OCI-LY3 (cell line): Measurements from ENCODE around the gene ZDHHC17.
A peak's percentile ranks its signal among the peaks of the same experiment; 100 is the strongest.

Experiments used
- H2AFZ ChIP-seq: fragments of 200-600, 300-600 bp; shearing (Covaris generic); 2 replicates; pipeline ENCODE4 v1.6.0; 2014; ENCODE audit warnings: antibody characterized with exemption, low read depth, low read length
- H3K27ac ChIP-seq: fragments of 200-600, 300-600 bp; sonication (generic); 2 replicates; pipeline ENCODE4 v1.5.1; 2014; ENCODE audit warnings: mild to moderate bottlenecking, low read length, moderate library complexity, mixed read lengths
- H3K27me3 ChIP-seq: fragments of 200-600, 300-600 bp; sonication (generic); 2 replicates; pipeline ENCODE4 v1.6.1; 2014; ENCODE audit warnings: low read depth, low read length, mixed read lengths
- H3K36me3 ChIP-seq: fragments of 200-600, 300-600 bp; sonication (generic); replicated peaks from 2 replicates; pipeline ENCODE3; 2014; ENCODE audit warnings: low read depth, low read length, mixed read lengths
- H3K4me1 ChIP-seq: fragments of 300-600, 200-600 bp; sonication (generic); 2 replicates; pipeline ENCODE4 v1.6.1; 2014; ENCODE audit warnings: low read length, mixed read lengths
- H3K4me2 ChIP-seq: fragments of 200-600, 300-600 bp; sonication (generic); 2 replicates; pipeline ENCODE4 v1.6.1; 2014; ENCODE audit warnings: low read length, mixed read lengths
- H3K4me3 ChIP-seq: fragments of 300-600, 200-600 bp; sonication (generic); 2 replicates; pipeline ENCODE4 v1.5.1; 2014; ENCODE audit warnings: antibody characterized with exemption, mild to moderate bottlenecking, low read length, moderate library complexity
- H3K79me2 ChIP-seq: fragments of 300-600, 200-600 bp; shearing (Covaris generic); 2 replicates; pipeline ENCODE4 v1.6.1; 2014; ENCODE audit warnings: mild to moderate bottlenecking, low read length, mixed read lengths
- H3K9ac ChIP-seq: fragments of 300-600, 200-600 bp; shearing (Covaris generic); 2 replicates; pipeline ENCODE4 v1.6.0; 2014; ENCODE audit warnings: mild to moderate bottlenecking, low read length, moderate library complexity
- H3K9me3 ChIP-seq: fragments of 200-600, 300-600 bp; shearing (Covaris generic); 2 replicates; pipeline ENCODE4 v1.6.1; 2014; ENCODE audit warnings: low read length, mixed read lengths; ENCODE audit not compliant: insufficient read depth
- H4K20me1 ChIP-seq: fragments of 200-600, 300-600 bp; sonication (generic); 2 replicates; pipeline ENCODE4 v1.6.1; 2016; ENCODE audit warnings: low read length, mixed read lengths; ENCODE audit not compliant: insufficient read depth
- EZH2phosphoT487 ChIP-seq: fragments of 200-600 bp; shearing (Covaris generic); IDR thresholded peaks from 2 replicates; pipeline ENCODE4 v1.6.1; 2018; ENCODE audit warnings: antibody characterized with exemption, mixed run types, low read depth
- TF ChIP-seq, protein P1 (sequence below): fragments of 200-600, 300-600 bp; sonication (generic); IDR thresholded peaks from 2 replicates; pipeline ENCODE4 v1.5.1; 2014; ENCODE audit warnings: antibody characterized with exemption, low read length, low read depth

The ZDHHC17 gene

DNA sequence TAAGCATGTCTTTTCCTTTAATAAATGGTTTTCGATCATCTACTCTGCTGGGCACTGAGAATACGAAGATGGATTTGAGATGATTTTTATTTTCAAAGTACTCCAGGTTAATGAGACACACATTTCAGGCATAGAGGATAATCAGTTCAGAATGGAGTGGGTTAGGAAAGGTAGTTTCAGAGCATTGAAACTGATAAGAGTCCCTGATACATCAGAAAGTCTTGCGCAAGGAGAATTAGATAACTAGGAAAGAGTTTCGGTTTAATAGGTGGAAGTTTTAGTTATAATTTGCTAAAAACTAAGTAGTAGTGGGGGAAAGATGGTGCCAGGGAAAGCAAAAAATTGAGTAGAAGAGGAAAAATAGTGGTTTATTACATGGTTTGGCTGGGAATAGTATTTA is 50.1 kb downstream of the ZDHHC17 start:
- H3K79me2 ChIP-seq: no peaks in the 10 kb centered on the region
- no peak overlapping the region for H3K27ac ChIP-seq
- TF ChIP-seq, protein P1, sequence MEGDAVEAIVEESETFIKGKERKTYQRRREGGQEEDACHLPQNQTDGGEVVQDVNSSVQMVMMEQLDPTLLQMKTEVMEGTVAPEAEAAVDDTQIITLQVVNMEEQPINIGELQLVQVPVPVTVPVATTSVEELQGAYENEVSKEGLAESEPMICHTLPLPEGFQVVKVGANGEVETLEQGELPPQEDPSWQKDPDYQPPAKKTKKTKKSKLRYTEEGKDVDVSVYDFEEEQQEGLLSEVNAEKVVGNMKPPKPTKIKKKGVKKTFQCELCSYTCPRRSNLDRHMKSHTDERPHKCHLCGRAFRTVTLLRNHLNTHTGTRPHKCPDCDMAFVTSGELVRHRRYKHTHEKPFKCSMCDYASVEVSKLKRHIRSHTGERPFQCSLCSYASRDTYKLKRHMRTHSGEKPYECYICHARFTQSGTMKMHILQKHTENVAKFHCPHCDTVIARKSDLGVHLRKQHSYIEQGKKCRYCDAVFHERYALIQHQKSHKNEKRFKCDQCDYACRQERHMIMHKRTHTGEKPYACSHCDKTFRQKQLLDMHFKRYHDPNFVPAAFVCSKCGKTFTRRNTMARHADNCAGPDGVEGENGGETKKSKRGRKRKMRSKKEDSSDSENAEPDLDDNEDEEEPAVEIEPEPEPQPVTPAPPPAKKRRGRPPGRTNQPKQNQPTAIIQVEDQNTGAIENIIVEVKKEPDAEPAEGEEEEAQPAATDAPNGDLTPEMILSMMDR: no peak
- no peak for TF ChIP-seq EZH2phosphoT487
- no peak overlapping the region for H3K9ac ChIP-seq
- H3K27me3 ChIP-seq: no peaks in the 10 kb centered on the region
- H2AFZ ChIP-seq: no peak overlapping the region
- H3K9me3 ChIP-seq: no peaks in the 10 kb centered on the region
- H3K36me3 ChIP-seq: peaks cover 10% of the 10 kb centered on the region
- H3K4me1 ChIP-seq: no peaks in the 10 kb centered on the region
- no peaks in the 10 kb centered on the region for H4K20me1 ChIP-seq
- H3K4me2 ChIP-seq: no peak overlapping the region
- H3K4me3 ChIP-seq: no peak overlapping the region

DNA sequence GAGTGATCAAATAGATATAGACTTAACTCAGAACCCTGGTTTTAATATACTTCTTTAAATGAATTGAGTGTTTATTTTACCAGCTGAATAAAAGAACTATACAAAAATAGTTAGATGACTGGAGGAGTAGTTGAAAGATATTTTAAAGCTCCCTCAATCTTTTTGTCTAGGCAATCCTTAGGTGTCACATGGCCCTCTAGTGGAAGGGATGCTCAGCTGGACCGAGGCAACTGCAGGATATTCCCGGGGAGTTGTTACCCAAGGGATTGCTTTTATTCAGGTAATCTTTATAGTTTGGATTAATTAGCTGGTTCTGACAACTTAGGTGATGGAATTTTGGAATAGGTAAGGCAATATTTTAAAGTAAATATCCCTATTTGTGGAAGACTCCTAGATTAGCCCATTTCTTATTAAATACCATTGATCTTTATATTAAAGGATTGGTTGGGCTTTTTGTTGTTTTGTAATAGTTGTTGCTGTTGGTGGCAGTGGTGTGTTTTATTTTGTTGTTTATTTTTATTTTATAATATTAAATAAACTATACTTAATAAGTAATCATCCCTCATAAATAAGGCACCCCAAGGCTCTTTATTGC is 57.1 kb downstream of the ZDHHC17 start:
- Histone ChIP-seq H3K36me3 (no peaks in the 10 kb centered on the region), H3K9me3 (no peaks in the 10 kb centered on the region), H2AFZ (no peak overlapping the region), H3K27ac (no peak overlapping the region), H3K4me3 (no peak overlapping the region), H3K9ac (no peak overlapping the region), H3K27me3 (no peaks in the 10 kb centered on the region), H3K79me2 (no peaks in the 10 kb centered on the region), H3K4me2 (no peak overlapping the region), H4K20me1 (no peaks in the 10 kb centered on the region), H3K4me1 (no peaks in the 10 kb centered on the region)
- TF ChIP-seq, protein P1: peak; percentile 50
- no peak for TF ChIP-seq EZH2phosphoT487

DNA sequence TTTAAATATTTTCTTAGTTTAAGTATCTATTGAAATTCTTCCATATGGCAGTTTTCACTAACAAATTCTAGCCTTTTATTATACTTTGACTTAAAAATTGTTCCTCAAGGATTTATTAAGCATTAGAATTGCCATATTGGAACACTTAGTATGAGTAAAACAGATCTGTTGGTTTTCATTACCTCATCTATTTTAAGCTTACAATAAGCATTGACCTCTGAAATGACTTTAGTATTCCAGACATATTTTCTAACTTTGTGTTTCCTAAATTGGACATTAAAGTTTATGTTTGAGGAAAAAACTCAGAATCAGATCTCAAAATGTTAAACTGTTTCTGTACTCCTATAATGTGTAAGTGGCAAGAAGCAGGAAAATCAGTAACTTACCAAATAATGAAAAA is 66.5 kb downstream of the ZDHHC17 start:
- Histone ChIP-seq H3K4me1 (no peaks in the 10 kb centered on the region), H3K9ac (no peak overlapping the region), H3K79me2 (no peaks in the 10 kb centered on the region), H3K4me2 (no peak overlapping the region), H3K9me3 (no peaks in the 10 kb centered on the region), H4K20me1 (no peaks in the 10 kb centered on the region), H3K4me3 (no peak overlapping the region), H3K27me3 (no peaks in the 10 kb centered on the region), H3K36me3 (peaks cover 17% of the 10 kb centered on the region), H3K27ac (no peak overlapping the region), H2AFZ (no peak overlapping the region)
- TF ChIP-seq, protein P1: no peak
- TF ChIP-seq EZH2phosphoT487: no peak

DNA sequence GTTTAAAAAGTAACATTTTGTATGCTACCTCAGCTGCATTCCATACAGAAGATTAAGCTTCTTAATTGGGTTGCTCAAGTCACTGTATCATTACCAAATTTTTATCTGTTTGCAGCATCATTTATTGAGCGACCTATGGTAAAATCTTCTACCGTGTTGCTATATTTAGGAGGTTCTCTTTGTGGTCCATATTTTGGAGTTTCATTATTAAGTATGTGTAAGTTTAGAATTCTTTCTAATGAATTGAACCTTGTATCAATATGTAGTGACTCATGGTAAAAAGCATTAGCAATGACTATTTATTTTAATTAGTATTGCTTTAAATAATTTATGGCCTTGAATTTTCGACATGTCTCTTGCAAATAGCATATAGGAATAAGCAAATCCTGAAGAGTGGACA is 72.7 kb downstream of the ZDHHC17 start:
- Histone ChIP-seq H3K4me3 (no peak overlapping the region), H3K9ac (no peak overlapping the region), H3K36me3 (peaks cover 11% of the 10 kb centered on the region), H4K20me1 (no peaks in the 10 kb centered on the region), H3K27ac (no peak overlapping the region), H2AFZ (no peak overlapping the region), H3K79me2 (no peaks in the 10 kb centered on the region), H3K9me3 (no peaks in the 10 kb centered on the region), H3K27me3 (no peaks in the 10 kb centered on the region), H3K4me2 (no peak overlapping the region), H3K4me1 (no peaks in the 10 kb centered on the region)
- no peak for TF ChIP-seq EZH2phosphoT487
- TF ChIP-seq, protein P1: no peak
